ENCODE results near the gene PPM1M. TPM values are rescaled to one million over a fixed set of nuclear protein-coding genes. Genes with fewer than 3 reads are reported as not detected.
"Not testable (repeated sequence)": the region's sequence is repeated elsewhere in the genome, so short reads cannot be mapped to it uniquely, and the experiment has no call there.

The PPM1M gene
- total RNA-seq, 2 experiments from 2014 or later: 94.3 to 100 TPM

DNA sequence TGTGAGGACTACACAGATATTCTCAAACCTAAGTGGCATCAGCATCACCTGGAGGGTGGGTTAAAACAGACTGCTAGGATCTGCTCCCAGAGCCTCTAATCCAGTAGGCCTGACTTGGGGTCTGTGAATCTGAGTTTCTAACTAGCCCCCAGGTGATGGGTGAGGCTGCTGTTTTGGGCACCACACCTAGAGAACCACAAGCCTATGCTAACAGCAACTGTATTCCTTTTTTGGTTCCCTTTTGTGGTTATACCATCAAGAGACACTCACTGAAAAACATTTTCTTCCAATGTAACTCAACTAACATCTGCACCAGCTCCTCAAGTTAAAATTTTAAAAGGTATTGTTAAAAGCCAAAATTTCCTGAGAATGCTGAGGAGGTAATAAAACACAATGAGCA is 16.9 kb downstream of the PPM1M start:
- POLR2A ChIA-PET: interaction anchor here (1.5 to 31.0 kb wide), 4 partner anchors 9 to 28 kb away, joined by 5 to 949 read pairs (median 24); partner anchors contain the start of genes PPM1M, TLR9, TWF2 and WDR82
- Mint-ChIP-seq H3K9me3 (no peaks in the 10 kb centered on the region), H3K27ac (peak overlapping the region; percentile 80), H3K36me3 (ENCODE audit: low read depth) (peaks cover 94% of the 10 kb centered on the region), H3K4me1 (ENCODE audit: low read depth) (peaks cover 82% of the 10 kb centered on the region), H3K4me3 (no peak overlapping the region), H3K27me3 (no peaks in the 10 kb centered on the region)
- TF ChIP-seq, protein P1, sequence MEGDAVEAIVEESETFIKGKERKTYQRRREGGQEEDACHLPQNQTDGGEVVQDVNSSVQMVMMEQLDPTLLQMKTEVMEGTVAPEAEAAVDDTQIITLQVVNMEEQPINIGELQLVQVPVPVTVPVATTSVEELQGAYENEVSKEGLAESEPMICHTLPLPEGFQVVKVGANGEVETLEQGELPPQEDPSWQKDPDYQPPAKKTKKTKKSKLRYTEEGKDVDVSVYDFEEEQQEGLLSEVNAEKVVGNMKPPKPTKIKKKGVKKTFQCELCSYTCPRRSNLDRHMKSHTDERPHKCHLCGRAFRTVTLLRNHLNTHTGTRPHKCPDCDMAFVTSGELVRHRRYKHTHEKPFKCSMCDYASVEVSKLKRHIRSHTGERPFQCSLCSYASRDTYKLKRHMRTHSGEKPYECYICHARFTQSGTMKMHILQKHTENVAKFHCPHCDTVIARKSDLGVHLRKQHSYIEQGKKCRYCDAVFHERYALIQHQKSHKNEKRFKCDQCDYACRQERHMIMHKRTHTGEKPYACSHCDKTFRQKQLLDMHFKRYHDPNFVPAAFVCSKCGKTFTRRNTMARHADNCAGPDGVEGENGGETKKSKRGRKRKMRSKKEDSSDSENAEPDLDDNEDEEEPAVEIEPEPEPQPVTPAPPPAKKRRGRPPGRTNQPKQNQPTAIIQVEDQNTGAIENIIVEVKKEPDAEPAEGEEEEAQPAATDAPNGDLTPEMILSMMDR (IDR thresholded peaks at IDR 0.05): no peak
- CTCF ChIA-PET: interaction anchor here (1.0 to 2.8 kb wide), 5 partner anchors 9 to 77 kb away, joined by 3 to 13 read pairs (median 5); no protein-coding TSS in a partner anchor
- DNase-seq (no peak), ATAC-seq (no peak)
- intact Hi-C loops (cut with micrococcal nuclease): no loop called here

DNA sequence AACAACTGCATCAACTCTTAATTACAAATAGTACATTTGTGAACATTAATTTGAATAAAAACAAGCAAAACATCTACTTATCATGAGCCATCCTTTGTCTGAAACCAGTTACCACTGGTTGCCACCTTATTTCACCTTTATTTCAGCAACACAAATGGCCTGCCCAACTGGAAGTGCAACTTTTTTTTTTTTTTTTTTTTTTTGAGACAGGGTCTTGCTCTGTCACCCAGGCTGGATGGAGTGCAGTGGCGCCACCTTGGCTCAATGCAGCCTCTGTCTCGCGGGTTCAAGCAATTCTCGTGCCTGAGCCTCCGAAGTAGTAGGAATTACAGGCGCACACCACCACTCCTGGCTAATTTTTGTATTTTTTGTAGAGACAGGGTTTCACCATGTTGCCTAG is 19.8 kb downstream of the PPM1M start:
- ATAC-seq (no peak), DNase-seq (no peak)
- intact Hi-C loops (cut with micrococcal nuclease): no loop called here
- CTCF ChIA-PET: interaction anchor here (2.8 kb wide), 1 partner anchor 12 kb away, joined by 13 read pairs; no protein-coding TSS in a partner anchor
- H3K4me3 Mint-ChIP-seq: no peak overlapping the region
- peaks cover 86% of the 10 kb centered on the region for H3K4me1 Mint-ChIP-seq (ENCODE audit: low read depth)
- TF ChIP-seq, protein P1 (IDR thresholded peaks at IDR 0.05): no peak
- no peaks in the 10 kb centered on the region for H3K27me3 Mint-ChIP-seq
- peaks cover 90% of the 10 kb centered on the region for H3K36me3 Mint-ChIP-seq (ENCODE audit: low read depth)
- H3K9me3 Mint-ChIP-seq: no peaks in the 10 kb centered on the region
- H3K27ac Mint-ChIP-seq: peak overlapping the region; percentile 38
- POLR2A ChIA-PET: interaction anchor here (3.0 to 31.0 kb wide), 2 partner anchors 11 to 31 kb away, joined by 16 to 949 read pairs; partner anchors contain the start of genes PPM1M, TLR9 and TWF2

DNA sequence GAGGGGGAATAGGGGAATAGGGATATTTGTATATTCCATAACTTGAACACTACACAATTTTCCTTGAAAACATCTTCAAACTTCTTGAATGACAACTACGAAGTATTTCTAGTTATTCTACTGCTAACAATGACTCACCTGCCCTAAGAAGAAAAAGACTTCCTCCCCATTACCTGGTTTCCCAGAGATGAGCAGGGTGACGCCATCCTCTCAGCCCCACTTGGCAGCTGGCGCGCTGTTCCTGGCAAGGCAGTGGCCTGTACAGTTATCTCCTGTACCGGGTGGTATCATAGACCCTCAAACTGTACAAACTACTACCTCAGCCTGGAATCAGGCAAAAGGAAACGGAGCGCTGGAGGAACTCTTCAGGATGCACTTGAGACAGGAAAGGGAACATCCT is 22.5 kb downstream of the PPM1M start:
- intact Hi-C loops (cut with micrococcal nuclease): no loop called here
- no peaks in the 10 kb centered on the region for H3K27me3 Mint-ChIP-seq
- peak overlapping the region; percentile 96 for H3K27ac Mint-ChIP-seq
- POLR2A ChIA-PET: interaction anchor here (0.6 to 31.0 kb wide), 5 partner anchors 12 to 90 kb away, joined by 3 to 949 read pairs (median 16); partner anchors contain the start of genes PPM1M, TLR9, TWF2 and WDR82
- H3K36me3 Mint-ChIP-seq (ENCODE audit: low read depth): peaks cover 89% of the 10 kb centered on the region
- H3K4me1 Mint-ChIP-seq (ENCODE audit: low read depth): peaks cover 86% of the 10 kb centered on the region
- peak; percentile 68 for ATAC-seq
- CTCF ChIA-PET: interaction anchor here (0.9 to 1.9 kb wide), 4 partner anchors 12 to 70 kb away, joined by 3 to 6 read pairs (median 4); no protein-coding TSS in a partner anchor
- H3K9me3 Mint-ChIP-seq: no peaks in the 10 kb centered on the region
- TF ChIP-seq, protein P1 (IDR thresholded peaks at IDR 0.05): no peak
- peak overlapping the region; percentile 47 for H3K4me3 Mint-ChIP-seq
- DNase-seq: peak; percentile 70

DNA sequence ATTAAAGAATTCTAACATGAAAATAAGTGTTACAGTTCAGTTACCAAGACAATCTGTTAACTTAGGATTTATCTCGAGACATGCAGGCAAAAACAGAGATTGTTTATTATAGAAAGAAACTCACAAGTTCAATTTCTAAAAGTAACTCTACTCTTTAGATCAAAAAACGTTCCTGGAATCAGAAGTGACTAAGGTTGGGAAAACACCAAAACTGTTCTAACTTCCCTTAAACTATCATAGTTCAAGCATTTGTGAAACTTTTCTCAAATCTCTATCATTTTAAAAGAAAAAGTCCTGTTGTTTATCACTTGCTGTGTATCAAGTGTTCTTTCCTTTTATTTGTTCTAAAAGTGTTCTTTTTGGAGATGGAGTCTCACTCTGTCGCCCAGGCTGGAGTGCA is 24.2 kb downstream of the PPM1M start:
- Mint-ChIP-seq H3K36me3 (ENCODE audit: low read depth) (peaks cover 89% of the 10 kb centered on the region), H3K4me1 (ENCODE audit: low read depth) (peaks cover 81% of the 10 kb centered on the region), H3K9me3 (no peaks in the 10 kb centered on the region), H3K27me3 (no peaks in the 10 kb centered on the region), H3K4me3 (peak overlapping the region; percentile 99), H3K27ac (peak overlapping the region; percentile 96)
- ChIA-PET POLR2A (interaction anchor here (3.7 to 31.0 kb wide), 4 partner anchors 10 to 35 kb away, joined by 19 to 949 read pairs (median 48); partner anchors contain the start of genes PPM1M, TLR9, TWF2 and WDR82), CTCF (interaction anchor here (2.3 kb wide), 1 partner anchor 21 kb away, joined by 7 read pairs; no protein-coding TSS in a partner anchor)
- TF ChIP-seq, protein P1 (IDR thresholded peaks at IDR 0.05): no peak
- DNase-seq (no peak), ATAC-seq (no peak)
- intact Hi-C loops (cut with micrococcal nuclease): no loop called here

DNA sequence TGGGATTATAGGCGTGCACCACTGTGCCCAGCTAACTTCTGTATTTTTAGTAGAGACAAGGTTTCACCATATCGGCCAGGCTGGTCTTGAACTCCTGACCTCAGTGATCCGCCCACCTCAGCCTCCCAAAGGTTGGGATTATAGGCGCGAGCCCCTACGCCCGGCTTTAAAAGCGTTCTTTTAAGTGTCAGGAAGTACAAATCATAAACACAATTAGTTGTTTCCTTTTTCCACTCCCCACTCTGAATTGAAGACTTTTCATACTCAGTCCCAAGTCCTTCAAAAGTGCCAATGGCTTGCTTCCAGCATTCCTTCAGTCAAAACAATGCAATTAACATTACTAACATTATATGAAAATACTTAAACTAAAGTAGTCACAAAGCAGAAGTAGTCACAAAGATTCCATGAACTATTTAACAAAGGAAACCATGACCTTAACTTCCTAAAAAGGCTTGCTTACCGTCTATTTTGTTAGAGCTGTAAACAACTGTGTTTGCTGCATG is 24.7 kb downstream of the PPM1M start:
- H3K4me3 Mint-ChIP-seq: peak overlapping the region; percentile 99
- no peaks in the 10 kb centered on the region for H3K9me3 Mint-ChIP-seq
- H3K27me3 Mint-ChIP-seq: no peaks in the 10 kb centered on the region
- TF ChIP-seq, protein P1 (IDR thresholded peaks at IDR 0.05): peak; percentile 15
- peaks cover 81% of the 10 kb centered on the region for H3K4me1 Mint-ChIP-seq (ENCODE audit: low read depth)
- ChIA-PET CTCF (interaction anchor here (1.2 to 2.7 kb wide), 8 partner anchors 12 to 69 kb away, joined by 6 to 17 read pairs (median 8); partner anchors contain the start of gene TWF2), POLR2A (interaction anchor here (2.4 to 31.0 kb wide), 5 partner anchors 10 to 36 kb away, joined by 9 to 949 read pairs (median 26); partner anchors contain the start of genes PPM1M, TLR9, TWF2 and WDR82)
- ATAC-seq (no peak), DNase-seq (no peak)
- H3K36me3 Mint-ChIP-seq (ENCODE audit: low read depth): peaks cover 91% of the 10 kb centered on the region
- intact Hi-C loops (cut with micrococcal nuclease): no loop called here
- H3K27ac Mint-ChIP-seq: peak overlapping the region; percentile 96

DNA sequence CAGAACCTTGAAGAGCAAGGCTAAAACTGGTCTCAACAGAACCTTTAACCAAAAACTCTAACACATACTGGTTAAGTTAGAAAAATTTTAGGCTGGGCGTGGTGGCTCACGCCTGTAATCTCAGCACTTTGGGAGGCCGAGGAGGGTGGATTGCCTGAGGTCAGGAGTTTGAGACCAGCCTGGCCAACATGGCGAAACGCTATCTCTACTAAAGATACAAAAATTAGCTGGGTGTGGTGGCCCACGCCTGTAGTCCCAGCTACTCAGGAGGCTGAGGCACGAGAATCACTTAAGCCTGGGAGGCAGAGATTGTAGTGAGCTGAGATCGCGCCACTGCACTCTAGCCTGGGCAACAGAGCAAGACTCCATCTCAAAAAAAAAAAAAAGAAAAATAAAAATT is 26.6 kb downstream of the PPM1M start:
- DNase-seq; H3K27me3 Mint-ChIP-seq; intact Hi-C loops (cut with micrococcal nuclease); H3K9me3 Mint-ChIP-seq; ATAC-seq: not testable (repeated sequence)
- peaks cover 93% of the 10 kb centered on the region for H3K36me3 Mint-ChIP-seq (ENCODE audit: low read depth)
- peaks cover 71% of the 10 kb centered on the region for H3K4me1 Mint-ChIP-seq (ENCODE audit: low read depth)
- CTCF ChIA-PET: interaction anchor here (0.8 to 2.7 kb wide), 11 partner anchors 10 to 67 kb away, joined by 3 to 17 read pairs (median 7); partner anchors contain the start of gene TWF2
- H3K4me3 Mint-ChIP-seq: peak overlapping the region; percentile 99
- POLR2A ChIA-PET: interaction anchor here (0.9 to 31.0 kb wide), 6 partner anchors 8 to 38 kb away, joined by 5 to 949 read pairs (median 22); partner anchors contain the start of genes PPM1M, TLR9, TWF2 and WDR82
- peak overlapping the region; percentile 96 for H3K27ac Mint-ChIP-seq

Data from activated CD8-positive, alpha-beta T cell treated with anti-CD3 and anti-CD28 coated beads for 36 hours (primary cell).